Panc1 (cell line): ENCODE results near the gene CCDC12. TPM values are rescaled to one million over a fixed set of nuclear protein-coding genes. Genes with fewer than 3 reads are reported as not detected.

Experiments used
- ATAC-seq: fragments of 200-7000 bp; cut with Tn5 transposase; 2 replicates; pipeline ENCODE4 v1.9.1; 2020; ENCODE audit warnings: mild to moderate bottlenecking, moderate library complexity
- BruUV-seq: library from RNA; stranded (reverse); fragments of 400-500 nt; replicated peaks from 2 replicates; lab custom pipeline; 2021; lab: Mats Ljungman, UMichigan
- CTCF ChIA-PET: fragments of 300-600 bp; sonication (Branson Sonifier 250); formaldehyde crosslinking; loops from one replicate; lab custom pipeline; 2022; ENCODE audit warnings: antibody characterized with exemption; lab: Charles Lee
- POLR2A ChIA-PET: fragments of 300-600 bp; sonication (Branson Sonifier 250); formaldehyde crosslinking; loops from one replicate; lab custom pipeline; 2022; ENCODE audit warnings: antibody characterized with exemption; lab: Charles Lee
- DNase-seq: peaks from one replicate; pipeline ENCODE4 v3.0.0-alpha.2; 2010; ENCODE audit warnings: low read depth, low spot score
- H3K27ac ChIP-seq: 2 replicates; pipeline ENCODE4 v1.5.1; 2011; ENCODE audit warnings: mild to moderate bottlenecking, low read length, inconsistent platforms
- H3K27me3 ChIP-seq: fragments of 200-500 bp; sonication (Bioruptor generic); 2 replicates; pipeline ENCODE4 v1.6.0; 2014; ENCODE audit warnings: low read length, inconsistent platforms; ENCODE audit not compliant: control insufficient read depth, insufficient read depth
- H3K36me3 ChIP-seq: fragments of 200-500 bp; sonication (Bioruptor generic); 2 replicates; pipeline ENCODE4 v1.5.1; 2014; ENCODE audit warnings: inconsistent platforms, mild to moderate bottlenecking, low read length, moderate library complexity; ENCODE audit not compliant: control insufficient read depth, insufficient read depth
- H3K4me1 ChIP-seq: 2 replicates; pipeline ENCODE4 v1.5.1; 2011; ENCODE audit warnings: inconsistent platforms, mild to moderate bottlenecking, low read length, moderate library complexity; ENCODE audit not compliant: control insufficient read depth, insufficient read depth
- H3K4me3 ChIP-seq, 2 experiments: 2 replicates each; pipeline ENCODE4 v1.5.1; 2011 to 2012; ENCODE audit warnings: low read depth in 2 of 2, low read length in 2 of 2, mild to moderate bottlenecking in 2 of 2, inconsistent platforms in 1 of 2, moderate library complexity in 1 of 2
- H3K9me3 ChIP-seq: fragments of 200-500 bp; sonication (Bioruptor generic); 2 replicates; pipeline ENCODE4 v1.5.1; 2014; ENCODE audit warnings: low read depth, mild to moderate bottlenecking, inconsistent platforms, low read length, moderate library complexity; ENCODE audit not compliant: control insufficient read depth, insufficient read depth
- POLR2AphosphoS5 ChIP-seq: IDR thresholded peaks from 2 replicates; pipeline ENCODE4 v1.6.1; 2012; ENCODE audit warnings: mild to moderate bottlenecking, low read depth, low read length, moderate library complexity
- SIN3A ChIP-seq: IDR thresholded peaks from 2 replicates; pipeline ENCODE4 v1.6.1; 2012; ENCODE audit warnings: low read depth, mild to moderate bottlenecking, low read length, moderate library complexity, borderline replicate concordance; ENCODE audit not compliant: insufficient read depth
- TCF7L2 ChIP-seq: IDR thresholded peaks from 2 replicates; pipeline ENCODE4 v1.6.1; 2011; ENCODE audit warnings: mild to moderate bottlenecking, low read depth, low read length, inconsistent platforms
- in situ Hi-C: cut with HindIII; loops from 2 replicates; pipeline ENCODE4 v1.10.0; 2016; ENCODE audit warnings: low sequenced_read_pairs, low pct_unique_long_range_greater_than_20kb
- intact Hi-C: fragments of 100-400 bp; cut with micrococcal nuclease; formaldehyde crosslinking; loops from one replicate; pipeline ENCODE4 v1.10.0; 2022; ENCODE audit not compliant: unreplicated experiment
- total RNA-seq: library from RNA; stranded (reverse); gene quantifications from one replicate; pipeline ENCODE4 v1.2.1, GENCODE V29; 2021; ENCODE audit not compliant: unreplicated experiment
- TF ChIP-seq, protein P1 (sequence below), 2 experiments: IDR thresholded peaks; 2 replicates each; pipeline ENCODE4 v1.6.1; 2011 to 2012; ENCODE audit warnings: low read depth in 2 of 2, control low read depth in 1 of 2, low read length in 1 of 2, mild to moderate bottlenecking in 1 of 2, moderate library complexity in 1 of 2; ENCODE audit not compliant: insufficient read depth in 1 of 2
- TF ChIP-seq, protein P2 (sequence below): fragments of 450-650 bp; IDR thresholded peaks from 2 replicates; pipeline ENCODE4 v1.5.1; 2017; ENCODE audit warnings: mild to moderate bottlenecking

Gene CCDC12
- total RNA-seq, 1 experiment from 2014 or later = 35.5 TPM

DNA sequence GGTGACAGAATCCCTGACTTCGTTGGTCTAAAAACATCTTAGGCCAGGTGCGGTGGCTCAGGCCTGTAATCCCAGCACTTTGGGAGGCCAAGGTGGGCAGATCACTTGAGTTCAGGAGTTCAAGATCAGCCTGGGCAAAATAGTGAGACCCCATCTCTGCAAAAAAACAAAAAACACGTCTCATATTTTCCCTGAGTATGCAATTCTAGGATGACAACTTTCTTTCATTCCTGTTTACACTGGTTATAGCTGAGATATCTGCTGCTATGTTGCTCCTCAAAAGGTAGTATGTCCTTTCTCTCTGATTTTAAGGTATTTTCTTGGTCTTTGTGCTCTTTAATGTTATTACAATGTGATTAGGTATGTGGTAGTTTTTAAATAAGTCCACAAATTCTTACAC, 59.7 kb downstream of the CCDC12 start:
- Histone ChIP-seq H3K9me3 (no peaks in the 10 kb centered on the region), H3K27ac (no peak overlapping the region), H3K36me3 (peaks cover 4% of the 10 kb centered on the region), H3K27me3 (no peaks in the 10 kb centered on the region), H3K4me3 (no peak overlapping the region), H3K4me1 (no peaks in the 10 kb centered on the region)
- ChIA-PET POLR2A (no interaction called here), CTCF (no interaction called here)
- BruUV-seq = no TSS peak
- DNase-seq = no peak
- TF ChIP-seq SIN3A = no peak
- TF ChIP-seq, protein P1, sequence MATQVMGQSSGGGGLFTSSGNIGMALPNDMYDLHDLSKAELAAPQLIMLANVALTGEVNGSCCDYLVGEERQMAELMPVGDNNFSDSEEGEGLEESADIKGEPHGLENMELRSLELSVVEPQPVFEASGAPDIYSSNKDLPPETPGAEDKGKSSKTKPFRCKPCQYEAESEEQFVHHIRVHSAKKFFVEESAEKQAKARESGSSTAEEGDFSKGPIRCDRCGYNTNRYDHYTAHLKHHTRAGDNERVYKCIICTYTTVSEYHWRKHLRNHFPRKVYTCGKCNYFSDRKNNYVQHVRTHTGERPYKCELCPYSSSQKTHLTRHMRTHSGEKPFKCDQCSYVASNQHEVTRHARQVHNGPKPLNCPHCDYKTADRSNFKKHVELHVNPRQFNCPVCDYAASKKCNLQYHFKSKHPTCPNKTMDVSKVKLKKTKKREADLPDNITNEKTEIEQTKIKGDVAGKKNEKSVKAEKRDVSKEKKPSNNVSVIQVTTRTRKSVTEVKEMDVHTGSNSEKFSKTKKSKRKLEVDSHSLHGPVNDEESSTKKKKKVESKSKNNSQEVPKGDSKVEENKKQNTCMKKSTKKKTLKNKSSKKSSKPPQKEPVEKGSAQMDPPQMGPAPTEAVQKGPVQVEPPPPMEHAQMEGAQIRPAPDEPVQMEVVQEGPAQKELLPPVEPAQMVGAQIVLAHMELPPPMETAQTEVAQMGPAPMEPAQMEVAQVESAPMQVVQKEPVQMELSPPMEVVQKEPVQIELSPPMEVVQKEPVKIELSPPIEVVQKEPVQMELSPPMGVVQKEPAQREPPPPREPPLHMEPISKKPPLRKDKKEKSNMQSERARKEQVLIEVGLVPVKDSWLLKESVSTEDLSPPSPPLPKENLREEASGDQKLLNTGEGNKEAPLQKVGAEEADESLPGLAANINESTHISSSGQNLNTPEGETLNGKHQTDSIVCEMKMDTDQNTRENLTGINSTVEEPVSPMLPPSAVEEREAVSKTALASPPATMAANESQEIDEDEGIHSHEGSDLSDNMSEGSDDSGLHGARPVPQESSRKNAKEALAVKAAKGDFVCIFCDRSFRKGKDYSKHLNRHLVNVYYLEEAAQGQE (IDR thresholded peaks at IDR 0.05; ENCODE audit: insufficient read depth in 1 of 2, low read depth in 2 of 2, low read length in 1 of 2) = no peak
- TF ChIP-seq, protein P2, sequence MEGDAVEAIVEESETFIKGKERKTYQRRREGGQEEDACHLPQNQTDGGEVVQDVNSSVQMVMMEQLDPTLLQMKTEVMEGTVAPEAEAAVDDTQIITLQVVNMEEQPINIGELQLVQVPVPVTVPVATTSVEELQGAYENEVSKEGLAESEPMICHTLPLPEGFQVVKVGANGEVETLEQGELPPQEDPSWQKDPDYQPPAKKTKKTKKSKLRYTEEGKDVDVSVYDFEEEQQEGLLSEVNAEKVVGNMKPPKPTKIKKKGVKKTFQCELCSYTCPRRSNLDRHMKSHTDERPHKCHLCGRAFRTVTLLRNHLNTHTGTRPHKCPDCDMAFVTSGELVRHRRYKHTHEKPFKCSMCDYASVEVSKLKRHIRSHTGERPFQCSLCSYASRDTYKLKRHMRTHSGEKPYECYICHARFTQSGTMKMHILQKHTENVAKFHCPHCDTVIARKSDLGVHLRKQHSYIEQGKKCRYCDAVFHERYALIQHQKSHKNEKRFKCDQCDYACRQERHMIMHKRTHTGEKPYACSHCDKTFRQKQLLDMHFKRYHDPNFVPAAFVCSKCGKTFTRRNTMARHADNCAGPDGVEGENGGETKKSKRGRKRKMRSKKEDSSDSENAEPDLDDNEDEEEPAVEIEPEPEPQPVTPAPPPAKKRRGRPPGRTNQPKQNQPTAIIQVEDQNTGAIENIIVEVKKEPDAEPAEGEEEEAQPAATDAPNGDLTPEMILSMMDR = no peak
- TF ChIP-seq TCF7L2 = no peak
- TF ChIP-seq POLR2AphosphoS5 = no peak
- ATAC-seq = no peak
- intact Hi-C loops (no loop called here), in situ Hi-C loops (no loop called here)

DNA sequence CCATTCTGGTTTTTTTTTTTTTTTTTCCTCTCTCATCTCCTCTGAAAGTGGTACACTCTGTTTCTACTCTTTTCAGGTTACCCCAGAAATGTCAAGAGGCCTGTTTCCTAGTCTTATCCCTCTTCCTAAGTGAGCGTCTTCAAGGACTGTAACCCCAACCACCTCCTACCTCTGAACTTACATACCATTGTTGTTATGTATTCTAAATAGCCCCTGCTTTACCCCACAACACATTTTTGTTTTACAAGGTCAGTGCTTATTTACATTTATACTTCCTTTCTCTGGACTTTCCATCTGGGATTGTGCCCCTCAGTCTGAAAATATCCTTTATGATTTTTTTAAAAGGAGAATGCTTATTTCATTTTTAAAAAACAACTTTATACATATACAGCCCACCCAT, 60.3 kb downstream of the CCDC12 start:
- Histone ChIP-seq H3K4me1 (no peaks in the 10 kb centered on the region), H3K9me3 (no peaks in the 10 kb centered on the region), H3K36me3 (peaks cover 4% of the 10 kb centered on the region), H3K27ac (no peak overlapping the region), H3K4me3 (no peak overlapping the region), H3K27me3 (no peaks in the 10 kb centered on the region)
- no peak for ATAC-seq
- POLR2A ChIA-PET = no interaction called here
- DNase-seq = no peak
- TF ChIP-seq SIN3A = no peak
- TF ChIP-seq, protein P1 (IDR thresholded peaks at IDR 0.05; ENCODE audit: insufficient read depth in 1 of 2, low read depth in 2 of 2, low read length in 1 of 2) = no peak
- no peak for TF ChIP-seq TCF7L2
- TF ChIP-seq POLR2AphosphoS5 = no peak
- TF ChIP-seq, protein P2 = no peak
- no TSS peak for BruUV-seq
- CTCF ChIA-PET = no interaction called here
- intact Hi-C loops = no loop called here
- in situ Hi-C loops = no loop called here
